HEK293 (cell line): ENCODE measurements around the gene CLEC1A.
A peak's percentile ranks its signal among the peaks of the same experiment; 100 is the strongest.

Experiments used
- CTCF ChIA-PET: fragments of 350-600 bp; formaldehyde crosslinking; extraction: SDS; loops from one replicate; lab custom pipeline; 2021; ENCODE audit warnings: antibody characterized with exemption; lab: Yijun Ruan, JAX
- POLR2A ChIA-PET: fragments of 300-600 bp; formaldehyde crosslinking; extraction: SDS; loops from one replicate; lab custom pipeline; 2020; ENCODE audit warnings: antibody characterized with exemption, inconsistent platforms; lab: Yijun Ruan, JAX
- H3K27ac ChIP-seq: fragments of 200-500 bp; sonication (Bioruptor generic); 2 replicates; pipeline ENCODE4 v1.5.1; 2014; ENCODE audit warnings: low read depth, low read length, control low read depth, inconsistent platforms; ENCODE audit errors: extremely low read depth
- H3K36me3 ChIP-seq, 2 experiments: fragments of 200-500 bp in 1 of 2; sonication (Bioruptor generic) in 1 of 2; 1 replicate in 1 of 2; 2 replicates in 1 of 2; pipeline ENCODE4 v1.5.1; 2014 to 2017; ENCODE audit warnings: inconsistent platforms in 2 of 2, low read length in 2 of 2; ENCODE audit not compliant: control insufficient read depth in 2 of 2, insufficient read depth in 1 of 2
- H3K4me1 ChIP-seq: fragments of 200-500 bp; sonication (Bioruptor generic); 2 replicates; pipeline ENCODE4 v1.5.1; 2014; ENCODE audit warnings: mild to moderate bottlenecking, low read length, inconsistent platforms; ENCODE audit not compliant: control insufficient read depth, insufficient read depth
- H3K4me3 ChIP-seq: 2 replicates; pipeline ENCODE4 v1.5.1; 2011; ENCODE audit warnings: low read depth, mild to moderate bottlenecking, control low read depth, low read length, moderate library complexity
- H3K9me3 ChIP-seq: fragments of 200-500 bp; sonication (Bioruptor generic); 2 replicates; pipeline ENCODE4 v1.5.1; 2014; ENCODE audit warnings: low read depth, low read length, inconsistent platforms; ENCODE audit not compliant: control insufficient read depth, insufficient read depth
- EGR2 ChIP-seq: fragments of 450-650 bp; formaldehyde crosslinking; IDR thresholded peaks from 2 replicates; pipeline ENCODE4 v1.5.1; 2016; ENCODE audit warnings: low read depth, missing biosample characterization, missing genetic modification characterization
- GLI2 ChIP-seq: fragments of 450-650 bp; formaldehyde crosslinking; IDR thresholded peaks from 2 replicates; pipeline ENCODE4; 2017; ENCODE audit warnings: missing biosample characterization, missing genetic modification characterization, low read depth, borderline replicate concordance
- GLIS2 ChIP-seq: fragments of 450-650 bp; formaldehyde crosslinking; IDR thresholded peaks from 2 replicates; pipeline ENCODE4 v1.5.1; 2016; ENCODE audit warnings: missing biosample characterization, missing genetic modification characterization
- KLF17 ChIP-seq: fragments of 450-650 bp; formaldehyde crosslinking; IDR thresholded peaks from 2 replicates; pipeline ENCODE4 v1.5.1; 2016; ENCODE audit warnings: missing biosample characterization, missing genetic modification characterization
- MYNN ChIP-seq: fragments of 450-650 bp; formaldehyde crosslinking; IDR thresholded peaks from 2 replicates; pipeline ENCODE4 v1.5.1; 2016; ENCODE audit warnings: missing biosample characterization, missing genetic modification characterization, borderline replicate concordance
- PATZ1 ChIP-seq: fragments of 450-650 bp; formaldehyde crosslinking; IDR thresholded peaks from 2 replicates; pipeline ENCODE4 v1.5.1; 2016; ENCODE audit warnings: missing biosample characterization, missing genetic modification characterization
- ZBTB20 ChIP-seq: fragments of 450-650 bp; formaldehyde crosslinking; IDR thresholded peaks from 2 replicates; pipeline ENCODE4 v1.5.1; 2016; ENCODE audit warnings: missing biosample characterization, missing genetic modification characterization
- ZFHX2 ChIP-seq: fragments of 450-650 bp; formaldehyde crosslinking; conservative IDR thresholded peaks from 2 replicates; pipeline ENCODE4 v1.5.1; 2016; ENCODE audit warnings: missing biosample characterization, missing genetic modification characterization
- ZNF146 ChIP-seq: fragments of 450-650 bp; formaldehyde crosslinking; IDR thresholded peaks from 2 replicates; pipeline ENCODE4 v1.5.1; 2016; ENCODE audit warnings: missing biosample characterization, missing genetic modification characterization
- ZNF211 ChIP-seq: fragments of 450-650 bp; formaldehyde crosslinking; IDR thresholded peaks from 2 replicates; pipeline ENCODE4 v1.5.1; 2016; ENCODE audit warnings: low read depth, missing biosample characterization, missing genetic modification characterization
- ZNF221 ChIP-seq: fragments of 450-650 bp; formaldehyde crosslinking; IDR thresholded peaks from 2 replicates; pipeline ENCODE4 v1.5.1; 2017; ENCODE audit warnings: missing biosample characterization, missing genetic modification characterization, borderline replicate concordance
- ZNF23 ChIP-seq: fragments of 450-650 bp; formaldehyde crosslinking; IDR thresholded peaks from 2 replicates; pipeline ENCODE4 v1.5.1; 2016; ENCODE audit warnings: missing biosample characterization, missing genetic modification characterization, borderline replicate concordance
- ZNF24 ChIP-seq: fragments of 450-650 bp; formaldehyde crosslinking; IDR thresholded peaks from 2 replicates; pipeline ENCODE4 v1.5.1; 2016; ENCODE audit warnings: missing biosample characterization, missing genetic modification characterization
- ZNF391 ChIP-seq: fragments of 450-650 bp; formaldehyde crosslinking; IDR thresholded peaks from 2 replicates; pipeline ENCODE4 v1.5.1; 2016; ENCODE audit warnings: low read depth, missing biosample characterization, missing genetic modification characterization, borderline replicate concordance
- ZNF510 ChIP-seq: fragments of 450-650 bp; formaldehyde crosslinking; IDR thresholded peaks from 2 replicates; pipeline ENCODE4 v1.5.1; 2018; ENCODE audit warnings: mild to moderate bottlenecking, missing genetic modification characterization, missing biosample characterization; ENCODE audit not compliant: insufficient replicate concordance
- ZNF585B ChIP-seq: fragments of 450-650 bp; formaldehyde crosslinking; IDR thresholded peaks from 2 replicates; pipeline ENCODE4 v1.5.1; 2016; ENCODE audit warnings: missing biosample characterization, missing genetic modification characterization
- ZNF701 ChIP-seq: fragments of 450-650 bp; formaldehyde crosslinking; IDR thresholded peaks from 2 replicates; pipeline ENCODE4 v1.5.1; 2016; ENCODE audit warnings: missing biosample characterization, missing genetic modification characterization
- TF ChIP-seq, protein P1 (sequence below): fragments of 450-650 bp; formaldehyde crosslinking; IDR thresholded peaks from 2 replicates; pipeline ENCODE4 v1.5.1; 2017; ENCODE audit warnings: missing biosample characterization, missing genetic modification characterization
- TF ChIP-seq, protein P2 (sequence below): fragments of 450-650 bp; formaldehyde crosslinking; IDR thresholded peaks from 2 replicates; pipeline ENCODE4 v1.5.1; 2017; ENCODE audit warnings: missing biosample characterization, missing genetic modification characterization

The CLEC1A gene

GRCh38 chr12:10082117-10082874 lies 16.5 kb downstream of the CLEC1A start:
- Histone ChIP-seq H3K4me3 (no peak overlapping the region), H3K36me3 (no peaks in the 10 kb centered on the region), H3K9me3 (no peaks in the 10 kb centered on the region), H3K27ac (no peak overlapping the region), H3K4me1 (no peaks in the 10 kb centered on the region; the same call in 1 of the 2 replicates)
- CTCF ChIA-PET = interaction anchor here (0.6 to 0.8 kb wide), 3 partner anchors 58 to 330 kb away, joined by 3 to 4 read pairs (median 4); no protein-coding TSS in a partner anchor
- TF ChIP-seq MYNN (tag by site-specific recombination) (no peak), ZNF701 (tag by site-specific recombination) (no peak), ZNF24 (tag by site-specific recombination) (no peak), ZBTB20 (tag by site-specific recombination) (0 out of 2 replicates have a peak, but pooled peaks have one; percentile 14), ZFHX2 (tag by site-specific recombination) (peak; percentile 76), ZNF23 (tag by site-specific recombination) (no peak), ZNF391 (no peak), EGR2 (tag by site-specific recombination) (peak; percentile 73)
- TF ChIP-seq, protein P1, sequence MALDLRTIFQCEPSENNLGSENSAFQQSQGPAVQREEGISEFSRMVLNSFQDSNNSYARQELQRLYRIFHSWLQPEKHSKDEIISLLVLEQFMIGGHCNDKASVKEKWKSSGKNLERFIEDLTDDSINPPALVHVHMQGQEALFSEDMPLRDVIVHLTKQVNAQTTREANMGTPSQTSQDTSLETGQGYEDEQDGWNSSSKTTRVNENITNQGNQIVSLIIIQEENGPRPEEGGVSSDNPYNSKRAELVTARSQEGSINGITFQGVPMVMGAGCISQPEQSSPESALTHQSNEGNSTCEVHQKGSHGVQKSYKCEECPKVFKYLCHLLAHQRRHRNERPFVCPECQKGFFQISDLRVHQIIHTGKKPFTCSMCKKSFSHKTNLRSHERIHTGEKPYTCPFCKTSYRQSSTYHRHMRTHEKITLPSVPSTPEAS = no peak
- POLR2A ChIA-PET = no interaction called here

DNA sequence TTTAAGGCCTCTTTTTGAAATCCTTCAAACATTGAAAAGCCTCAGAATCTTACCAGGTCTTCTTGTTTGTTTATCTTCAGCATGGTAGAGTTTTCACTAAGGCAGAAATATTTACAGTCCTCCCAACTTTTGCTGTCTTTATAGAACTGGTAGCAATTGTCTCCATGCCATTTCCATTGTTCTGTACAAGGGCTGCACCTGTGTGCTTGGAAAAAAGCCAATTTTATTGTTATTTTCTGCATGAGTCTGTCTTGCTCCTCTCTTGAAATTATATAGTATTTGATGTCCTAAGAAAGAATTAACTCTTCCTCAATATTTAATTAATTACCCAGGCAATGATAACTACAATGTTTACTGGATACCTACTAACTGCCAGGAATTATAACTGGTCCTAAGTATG lies 23.3 kb downstream of the CLEC1A start:
- H3K4me1 ChIP-seq = no peaks in the 10 kb centered on the region
- no peak overlapping the region for H3K4me3 ChIP-seq
- no peaks in the 10 kb centered on the region for H3K9me3 ChIP-seq
- H3K36me3 ChIP-seq = no peaks in the 10 kb centered on the region
- POLR2A ChIA-PET = no interaction called here
- CTCF ChIA-PET = no interaction called here
- TF ChIP-seq GLIS2 (no peak), ZNF211 (no peak), GLI2 (tag by site-specific recombination) (no peak), ZNF221 (tag by site-specific recombination) (no peak), PATZ1 (tag by site-specific recombination) (no peak), ZNF585B (no peak), ZNF146 (tag by site-specific recombination) (no peak), KLF17 (tag by site-specific recombination) (no peak), ZNF510 (tag by site-specific recombination) (no peak)
- TF ChIP-seq, protein P1 = no peak
- TF ChIP-seq, protein P2, sequence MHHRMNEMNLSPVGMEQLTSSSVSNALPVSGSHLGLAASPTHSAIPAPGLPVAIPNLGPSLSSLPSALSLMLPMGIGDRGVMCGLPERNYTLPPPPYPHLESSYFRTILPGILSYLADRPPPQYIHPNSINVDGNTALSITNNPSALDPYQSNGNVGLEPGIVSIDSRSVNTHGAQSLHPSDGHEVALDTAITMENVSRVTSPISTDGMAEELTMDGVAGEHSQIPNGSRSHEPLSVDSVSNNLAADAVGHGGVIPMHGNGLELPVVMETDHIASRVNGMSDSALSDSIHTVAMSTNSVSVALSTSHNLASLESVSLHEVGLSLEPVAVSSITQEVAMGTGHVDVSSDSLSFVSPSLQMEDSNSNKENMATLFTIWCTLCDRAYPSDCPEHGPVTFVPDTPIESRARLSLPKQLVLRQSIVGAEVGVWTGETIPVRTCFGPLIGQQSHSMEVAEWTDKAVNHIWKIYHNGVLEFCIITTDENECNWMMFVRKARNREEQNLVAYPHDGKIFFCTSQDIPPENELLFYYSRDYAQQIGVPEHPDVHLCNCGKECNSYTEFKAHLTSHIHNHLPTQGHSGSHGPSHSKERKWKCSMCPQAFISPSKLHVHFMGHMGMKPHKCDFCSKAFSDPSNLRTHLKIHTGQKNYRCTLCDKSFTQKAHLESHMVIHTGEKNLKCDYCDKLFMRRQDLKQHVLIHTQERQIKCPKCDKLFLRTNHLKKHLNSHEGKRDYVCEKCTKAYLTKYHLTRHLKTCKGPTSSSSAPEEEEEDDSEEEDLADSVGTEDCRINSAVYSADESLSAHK (tag by site-specific recombination) = no peak
- no peak overlapping the region for H3K27ac ChIP-seq
